ENCODE measurements around the gene PPARA. TPM values are rescaled to one million over a fixed set of nuclear protein-coding genes. Genes with fewer than 3 reads are reported as not detected.
A peak's percentile ranks its signal among the peaks of the same experiment; 100 is the strongest.
"Not testable (repeated sequence)": the region's sequence is repeated elsewhere in the genome, so short reads cannot be mapped to it uniquely, and the experiment has no call there.

PPARA gene
- total RNA-seq, 2 donors from 2014 or later: 11.7 to 12.3 TPM

GRCh38 chr22:46185283-46185682, 35.0 kb downstream of the PPARA start:
- H3K9me3 ChIP-seq (ENCODE audit: control insufficient read depth, low read length, poor library complexity, severe bottlenecking): peaks cover 2% of the 10 kb centered on the region
- DNase-seq (no peak), ATAC-seq (no peak)
- Mint-ChIP-seq H3K27ac (no peak overlapping the region), H3K36me3 (ENCODE audit: low read depth) (peaks cover 13% of the 10 kb centered on the region), H3K27me3 (no peaks in the 10 kb centered on the region), H3K4me1 (peaks cover 5% of the 10 kb centered on the region), H3K4me3 (no peak overlapping the region)

GRCh38 chr22:46187862-46188261, 37.5 kb downstream of the PPARA start:
- peaks cover 12% of the 10 kb centered on the region for H3K36me3 Mint-ChIP-seq (ENCODE audit: low read depth)
- DNase-seq: no peak
- H3K27ac Mint-ChIP-seq: peak overlapping the region; percentile 65
- peaks cover 5% of the 10 kb centered on the region for H3K4me1 Mint-ChIP-seq
- H3K27me3 Mint-ChIP-seq: no peaks in the 10 kb centered on the region
- no peak for ATAC-seq
- peaks cover 2% of the 10 kb centered on the region for H3K9me3 ChIP-seq (ENCODE audit: control insufficient read depth, low read length, poor library complexity, severe bottlenecking)
- no peak overlapping the region for H3K4me3 Mint-ChIP-seq

GRCh38 chr22:46192210-46192993, 42.1 kb downstream of the PPARA start:
- Mint-ChIP-seq H3K36me3 (ENCODE audit: low read depth) (peaks cover 4% of the 10 kb centered on the region), H3K27me3 (no peaks in the 10 kb centered on the region), H3K4me3 (no peak overlapping the region), H3K4me1 (peaks cover 3% of the 10 kb centered on the region), H3K27ac (no peak overlapping the region)
- ATAC-seq (no peak), DNase-seq (no peak)
- H3K9me3 ChIP-seq (ENCODE audit: control insufficient read depth, low read length, poor library complexity, severe bottlenecking): peaks cover 2% of the 10 kb centered on the region

- Mint-ChIP-seq H3K4me3 (no peak overlapping the region), H3K27ac (no peak overlapping the region), H3K27me3 (no peaks in the 10 kb centered on the region), H3K36me3 (ENCODE audit: low read depth) (peaks cover 4% of the 10 kb centered on the region), H3K4me1 (peaks cover 3% of the 10 kb centered on the region)
- ATAC-seq (no peak), DNase-seq (no peak)
- H3K9me3 ChIP-seq (ENCODE audit: control insufficient read depth, low read length, poor library complexity, severe bottlenecking): peaks cover 2% of the 10 kb centered on the region
These were observed 43.6 kb downstream of the PPARA start for GRCh38 chr22:46193898-46194310.

GRCh38 chr22:46195487-46196165, 45.3 kb downstream of the PPARA start:
- no peak for ATAC-seq
- Mint-ChIP-seq H3K27me3 (no peaks in the 10 kb centered on the region), H3K4me3 (no peak overlapping the region), H3K36me3 (ENCODE audit: low read depth) (peaks cover 6% of the 10 kb centered on the region), H3K27ac (peak overlapping the region; percentile 56), H3K4me1 (peaks cover 3% of the 10 kb centered on the region)
- H3K9me3 ChIP-seq (ENCODE audit: control insufficient read depth, low read length, poor library complexity, severe bottlenecking): no peaks in the 10 kb centered on the region
- DNase-seq: no peak

- no peak for DNase-seq
- Mint-ChIP-seq H3K4me1 (peaks cover 3% of the 10 kb centered on the region), H3K27me3 (no peaks in the 10 kb centered on the region), H3K4me3 (no peak overlapping the region), H3K36me3 (ENCODE audit: low read depth) (peaks cover 5% of the 10 kb centered on the region), H3K27ac (no peak overlapping the region)
- no peak for ATAC-seq
- no peaks in the 10 kb centered on the region for H3K9me3 ChIP-seq (ENCODE audit: control insufficient read depth, low read length, poor library complexity, severe bottlenecking)
These were observed 46.0 kb downstream of the PPARA start for GRCh38 chr22:46196278-46196677.

- no peak for DNase-seq
- Mint-ChIP-seq H3K4me1 (peaks cover 3% of the 10 kb centered on the region), H3K27ac (no peak overlapping the region), H3K4me3 (no peak overlapping the region), H3K36me3 (ENCODE audit: low read depth) (peaks cover 2% of the 10 kb centered on the region), H3K27me3 (no peaks in the 10 kb centered on the region)
- no peaks in the 10 kb centered on the region for H3K9me3 ChIP-seq (ENCODE audit: control insufficient read depth, low read length, poor library complexity, severe bottlenecking)
- ATAC-seq: no peak
These were observed 47.9 kb downstream of the PPARA start for GRCh38 chr22:46198274-46198673.

GRCh38 chr22:46198806-46199205, 48.5 kb downstream of the PPARA start:
- not testable (repeated sequence) for DNase-seq; H3K27me3 Mint-ChIP-seq; H3K4me3 Mint-ChIP-seq; H3K36me3 Mint-ChIP-seq (ENCODE audit: low read depth); ATAC-seq; H3K4me1 Mint-ChIP-seq; H3K9me3 ChIP-seq (ENCODE audit: control insufficient read depth, low read length, poor library complexity, severe bottlenecking); H3K27ac Mint-ChIP-seq

GRCh38 chr22:46201059-46201757, 50.9 kb downstream of the PPARA start:
- H3K27me3 Mint-ChIP-seq: no peaks in the 10 kb centered on the region
- H3K4me1 Mint-ChIP-seq: no peaks in the 10 kb centered on the region
- peaks cover 2% of the 10 kb centered on the region for H3K36me3 Mint-ChIP-seq (ENCODE audit: low read depth)
- ATAC-seq (no peak), DNase-seq (no peak)
- no peak overlapping the region for H3K4me3 Mint-ChIP-seq
- peak overlapping the region; percentile 16 for H3K27ac Mint-ChIP-seq
- H3K9me3 ChIP-seq (ENCODE audit: control insufficient read depth, low read length, poor library complexity, severe bottlenecking): no peaks in the 10 kb centered on the region

- Mint-ChIP-seq H3K27ac (no peak overlapping the region), H3K4me1 (no peaks in the 10 kb centered on the region), H3K36me3 (ENCODE audit: low read depth) (peaks cover 2% of the 10 kb centered on the region), H3K27me3 (no peaks in the 10 kb centered on the region), H3K4me3 (no peak overlapping the region)
- DNase-seq (no peak), ATAC-seq (no peak)
- H3K9me3 ChIP-seq (ENCODE audit: control insufficient read depth, low read length, poor library complexity, severe bottlenecking): no peaks in the 10 kb centered on the region
These were observed 52.7 kb downstream of the PPARA start for GRCh38 chr22:46202897-46203600.

- Mint-ChIP-seq H3K27ac (no peak overlapping the region), H3K4me1 (no peaks in the 10 kb centered on the region), H3K27me3 (no peaks in the 10 kb centered on the region), H3K36me3 (ENCODE audit: low read depth) (peaks cover 3% of the 10 kb centered on the region), H3K4me3 (no peak overlapping the region)
- ATAC-seq (no peak), DNase-seq (no peak)
- no peaks in the 10 kb centered on the region for H3K9me3 ChIP-seq (ENCODE audit: control insufficient read depth, low read length, poor library complexity, severe bottlenecking)
These were observed 53.3 kb downstream of the PPARA start for GRCh38 chr22:46203601-46203980.

- Mint-ChIP-seq H3K27ac (no peak overlapping the region), H3K27me3 (no peaks in the 10 kb centered on the region), H3K4me3 (no peak overlapping the region), H3K36me3 (ENCODE audit: low read depth) (peaks cover 8% of the 10 kb centered on the region), H3K4me1 (peaks cover 2% of the 10 kb centered on the region)
- DNase-seq (no peak), ATAC-seq (no peak)
- peaks cover 4% of the 10 kb centered on the region for H3K9me3 ChIP-seq (ENCODE audit: control insufficient read depth, low read length, poor library complexity, severe bottlenecking)
These were observed 58.9 kb downstream of the PPARA start for GRCh38 chr22:46209262-46209661.

- H3K9me3 ChIP-seq (ENCODE audit: control insufficient read depth, low read length, poor library complexity, severe bottlenecking): peaks cover 4% of the 10 kb centered on the region
- H3K4me1 Mint-ChIP-seq: peaks cover 6% of the 10 kb centered on the region
- DNase-seq: no peak
- no peak overlapping the region for H3K4me3 Mint-ChIP-seq
- no peak overlapping the region for H3K27ac Mint-ChIP-seq
- peaks cover 8% of the 10 kb centered on the region for H3K36me3 Mint-ChIP-seq (ENCODE audit: low read depth)
- no peak for ATAC-seq
- H3K27me3 Mint-ChIP-seq: no peaks in the 10 kb centered on the region
These were observed 61.9 kb downstream of the PPARA start for GRCh38 chr22:46212195-46212594.

All from T-helper 17 cell (primary cell).